Keratinocyte (primary cell): ENCODE results near the gene MISP. TPM values are rescaled to one million over a fixed set of nuclear protein-coding genes. Genes with fewer than 3 reads are reported as not detected.

Experiments
- DNase-seq: peaks from one replicate; pipeline ENCODE4 v3.0.0-alpha.2; 2011; ENCODE audit warnings: low read depth, missing footprints, low spot score
- FAIRE-seq: peaks from 2 replicates; lab custom pipeline; 2011; peaks lifted over from hg19 to GRCh38; lab: Jason Lieb, UNC
- H2AFZ ChIP-seq: 2 replicates; pipeline ENCODE4 v1.6.0; 2012; ENCODE audit warnings: low read length, control low read depth, inconsistent platforms; ENCODE audit not compliant: control insufficient read depth
- H3K27ac ChIP-seq: 2 replicates; pipeline ENCODE4 v1.5.1; 2011; ENCODE audit warnings: low read length; ENCODE audit not compliant: control insufficient read depth, insufficient read depth
- H3K27me3 ChIP-seq: 3 replicates; pipeline ENCODE4 v1.6.0; 2011; ENCODE audit warnings: low read length; ENCODE audit not compliant: control insufficient read depth, insufficient read depth; ENCODE audit errors: extremely low read depth
- H3K36me3 ChIP-seq, 2 experiments: 2 replicates in 1 of 2; 3 replicates in 1 of 2; pipeline ENCODE4 v1.5.1; 2011; ENCODE audit warnings: low read length in 2 of 2, mild to moderate bottlenecking in 1 of 2; ENCODE audit not compliant: control insufficient read depth in 2 of 2, insufficient read depth in 2 of 2; ENCODE audit errors: extremely low read depth in 1 of 2
- H3K4me1 ChIP-seq: 3 replicates; pipeline ENCODE4 v1.5.1; 2011; ENCODE audit warnings: low read length; ENCODE audit not compliant: control insufficient read depth, insufficient read depth; ENCODE audit errors: extremely low read depth
- H3K4me2 ChIP-seq: 3 replicates; pipeline ENCODE4 v1.6.0; 2011; ENCODE audit warnings: low read depth, low read length; ENCODE audit not compliant: control insufficient read depth, insufficient read depth; ENCODE audit errors: extremely low read depth
- H3K4me3 ChIP-seq, 3 experiments: fragments of 200-600 bp in 1 of 3; sonication (generic) in 1 of 3; 2 replicates in 2 of 3; 3 replicates in 1 of 3; pipeline ENCODE4 v1.5.1; 2011 to 2016; ENCODE audit warnings: low read length in 3 of 3, mild to moderate bottlenecking in 3 of 3, control low read depth in 2 of 3, inconsistent platforms in 1 of 3, low read depth in 1 of 3, mixed read lengths in 1 of 3, mixed run types in 1 of 3, moderate library complexity in 1 of 3; ENCODE audit not compliant: control insufficient read depth in 2 of 3, insufficient read depth in 2 of 3; ENCODE audit errors: extremely low read depth in 1 of 3
- H3K79me2 ChIP-seq: 2 replicates; pipeline ENCODE4 v1.6.0; 2012; ENCODE audit warnings: low read length; ENCODE audit not compliant: control insufficient read depth, insufficient read depth
- H3K9ac ChIP-seq: 3 replicates; pipeline ENCODE4 v1.6.0; 2011; ENCODE audit warnings: low read length; ENCODE audit not compliant: control insufficient read depth, insufficient read depth; ENCODE audit errors: extremely low read depth
- H3K9me1 ChIP-seq: 3 replicates; pipeline ENCODE4 v1.6.0; 2011; ENCODE audit warnings: low read length; ENCODE audit not compliant: control insufficient read depth, insufficient read depth; ENCODE audit errors: extremely low read depth
- H3K9me3 ChIP-seq: 2 replicates; pipeline ENCODE4 v1.5.1; 2012; ENCODE audit warnings: low read depth, low read length; ENCODE audit not compliant: control insufficient read depth
- H4K20me1 ChIP-seq: 3 replicates; pipeline ENCODE4 v1.6.0; 2011; ENCODE audit warnings: low read length; ENCODE audit not compliant: control insufficient read depth, insufficient read depth; ENCODE audit errors: extremely low read depth
- EZH2 ChIP-seq: IDR thresholded peaks from one replicate; pipeline ENCODE4 v1.6.1; 2012; ENCODE audit warnings: inconsistent platforms, mild to moderate bottlenecking, low read length, moderate library complexity
- dilution Hi-C: fragments of 300-500 bp; cut with MboI; formaldehyde crosslinking; loops from one replicate; pipeline ENCODE4 v1.7.0; 2020; ENCODE audit warnings: low sequenced_read_pairs; ENCODE audit not compliant: extremely low pct_ligation_motif_present
- polyA plus RNA-seq, 5 experiments: library from polyadenylated mRNA; depleted of rRNA in 3 of 5; stranded (reverse) in 3 of 5; stranded (forward) in 1 of 5; unstranded in 1 of 5; fragments of >200 nt; gene quantifications; 1 replicate in 1 of 5; 2 replicates in 3 of 5; 3 replicates in 1 of 5; pipeline versions ENCODE4 v1.2.1 to v1.2.3, GENCODE V29; 2011 to 2012; ENCODE audit warnings: missing spikeins in 2 of 5, low read depth in 1 of 5, low replicate concordance in 1 of 5
- TF ChIP-seq, protein P1 (sequence below), 3 experiments: IDR thresholded peaks in 1 of 3; conservative IDR thresholded peaks in 1 of 3; optimal IDR thresholded peaks in 1 of 3; 2 replicates in 2 of 3; 3 replicates in 1 of 3; pipeline versions ENCODE3 to v1.5.1; 2011; ENCODE audit warnings: low read length in 3 of 3, mild to moderate bottlenecking in 3 of 3, moderate library complexity in 2 of 3, control low read depth in 1 of 3, inconsistent platforms in 1 of 3; ENCODE audit not compliant: insufficient read depth in 2 of 3; ENCODE audit errors: extremely low read depth in 1 of 3

MISP gene
- polyA plus RNA-seq, 1 donor (not counting 4 experiments of a cell fraction or from before 2014, with no cell fraction given), result 17.5 TPM

DNA sequence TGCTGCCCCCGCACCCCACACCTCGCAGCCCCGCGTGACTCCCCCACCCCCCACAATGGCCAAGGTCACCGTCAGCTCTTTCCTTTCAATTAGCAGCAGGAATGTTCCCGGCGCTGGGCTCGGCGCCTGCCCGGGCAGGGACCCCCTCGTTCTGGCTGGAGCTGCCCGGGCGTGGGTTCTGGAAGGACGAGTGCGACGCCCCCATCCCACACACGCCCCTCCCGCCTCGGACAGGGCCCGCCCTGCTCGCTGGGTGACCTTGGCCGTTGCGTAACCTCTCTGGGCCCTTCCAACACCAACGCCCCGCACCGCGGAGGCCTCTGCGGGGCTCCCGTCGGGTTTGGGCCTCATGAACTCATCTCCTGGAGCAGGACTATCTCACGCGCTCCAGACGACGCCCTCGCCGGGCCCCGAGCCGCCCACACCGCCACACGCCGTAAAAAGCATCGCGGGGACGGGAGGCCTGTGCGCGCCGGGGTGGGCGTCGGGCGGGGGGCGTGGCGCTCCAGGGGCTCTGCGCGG lies 31.9 kb upstream of the MISP start:
- Histone ChIP-seq H2AFZ (no peak overlapping the region), H3K4me1 (no peaks in the 10 kb centered on the region), H3K27me3 (peaks cover 7% of the 10 kb centered on the region), H3K9me3 (peaks cover 2% of the 10 kb centered on the region), H3K27ac (no peak overlapping the region), H4K20me1 (no peaks in the 10 kb centered on the region), H3K9me1 (no peaks in the 10 kb centered on the region), H3K36me3 (no peaks in the 10 kb centered on the region), H3K79me2 (no peaks in the 10 kb centered on the region), H3K4me2 (no peak overlapping the region), H3K9ac (no peak overlapping the region), H3K4me3 (no peak overlapping the region)
- TF ChIP-seq, protein P1, sequence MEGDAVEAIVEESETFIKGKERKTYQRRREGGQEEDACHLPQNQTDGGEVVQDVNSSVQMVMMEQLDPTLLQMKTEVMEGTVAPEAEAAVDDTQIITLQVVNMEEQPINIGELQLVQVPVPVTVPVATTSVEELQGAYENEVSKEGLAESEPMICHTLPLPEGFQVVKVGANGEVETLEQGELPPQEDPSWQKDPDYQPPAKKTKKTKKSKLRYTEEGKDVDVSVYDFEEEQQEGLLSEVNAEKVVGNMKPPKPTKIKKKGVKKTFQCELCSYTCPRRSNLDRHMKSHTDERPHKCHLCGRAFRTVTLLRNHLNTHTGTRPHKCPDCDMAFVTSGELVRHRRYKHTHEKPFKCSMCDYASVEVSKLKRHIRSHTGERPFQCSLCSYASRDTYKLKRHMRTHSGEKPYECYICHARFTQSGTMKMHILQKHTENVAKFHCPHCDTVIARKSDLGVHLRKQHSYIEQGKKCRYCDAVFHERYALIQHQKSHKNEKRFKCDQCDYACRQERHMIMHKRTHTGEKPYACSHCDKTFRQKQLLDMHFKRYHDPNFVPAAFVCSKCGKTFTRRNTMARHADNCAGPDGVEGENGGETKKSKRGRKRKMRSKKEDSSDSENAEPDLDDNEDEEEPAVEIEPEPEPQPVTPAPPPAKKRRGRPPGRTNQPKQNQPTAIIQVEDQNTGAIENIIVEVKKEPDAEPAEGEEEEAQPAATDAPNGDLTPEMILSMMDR (optimal IDR thresholded peaks at IDR 0.05 in 1 of 3, IDR thresholded peaks at IDR 0.05 in 1 of 3, conservative IDR thresholded peaks at IDR 0.05 in 1 of 3; ENCODE audit: extremely low read depth in 1 of 3, insufficient read depth in 2 of 3, low read length in 3 of 3), result no peak
- TF ChIP-seq EZH2, result no peak
- FAIRE-seq (no peak), DNase-seq (no peak)
- dilution Hi-C loops, result no loop called here

DNA sequence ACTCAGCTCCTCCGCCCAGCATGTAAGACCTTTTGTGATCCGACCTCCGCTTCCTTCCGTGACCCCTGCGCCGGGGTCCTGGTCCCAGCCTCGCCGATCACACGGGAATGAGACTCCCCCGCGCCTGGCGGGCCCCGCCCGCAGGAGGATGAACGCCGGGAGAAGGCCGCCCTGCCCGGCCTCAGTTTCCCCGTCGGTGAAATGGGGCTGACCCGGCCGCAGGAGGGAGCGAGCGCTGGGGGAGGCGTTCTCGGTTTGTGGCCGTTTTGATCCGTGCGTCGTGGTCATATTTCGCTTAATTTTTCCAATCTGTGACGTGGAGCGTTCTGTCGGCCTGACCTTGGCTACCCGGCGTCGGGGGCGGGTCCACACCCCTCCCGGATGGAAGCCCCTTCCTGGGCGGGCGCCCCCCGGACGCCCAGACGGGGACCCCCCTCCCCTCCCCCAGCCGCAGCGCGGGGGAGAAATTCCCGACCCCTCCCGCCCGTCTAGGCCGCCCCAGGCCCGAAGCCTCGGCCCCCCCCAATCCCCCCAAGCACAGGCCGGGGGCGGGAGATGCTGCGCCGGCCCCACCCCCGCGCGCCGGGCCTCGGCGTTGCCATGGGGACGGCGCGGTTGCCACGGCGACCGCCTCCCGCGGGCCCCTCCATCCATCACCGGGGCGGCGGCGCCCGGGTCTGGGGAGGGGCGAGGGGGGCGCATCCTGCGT lies 31.1 kb upstream of the MISP start:
- no peaks in the 10 kb centered on the region for H4K20me1 ChIP-seq
- no peak overlapping the region for H2AFZ ChIP-seq
- dilution Hi-C loops, result no loop called here
- DNase-seq, result no peak
- no peaks in the 10 kb centered on the region for H3K79me2 ChIP-seq
- H3K4me2 ChIP-seq, result no peak overlapping the region
- H3K4me3 ChIP-seq, result no peak overlapping the region
- TF ChIP-seq, protein P1 (optimal IDR thresholded peaks at IDR 0.05 in 1 of 3, IDR thresholded peaks at IDR 0.05 in 1 of 3, conservative IDR thresholded peaks at IDR 0.05 in 1 of 3; ENCODE audit: extremely low read depth in 1 of 3, insufficient read depth in 2 of 3, low read length in 3 of 3), result no peak
- TF ChIP-seq EZH2, result no peak
- no peaks in the 10 kb centered on the region for H3K36me3 ChIP-seq
- H3K9me3 ChIP-seq, result peaks cover 2% of the 10 kb centered on the region
- H3K4me1 ChIP-seq, result no peaks in the 10 kb centered on the region
- H3K27ac ChIP-seq, result no peak overlapping the region
- H3K27me3 ChIP-seq, result peaks cover 7% of the 10 kb centered on the region
- no peaks in the 10 kb centered on the region for H3K9me1 ChIP-seq
- no peak for FAIRE-seq
- no peak overlapping the region for H3K9ac ChIP-seq
